ENCODE measurements around the gene HIC1.

GRCh38 chr17:2022647-2023240 is 32.2 kb upstream of the HIC1 start:
- TF ChIP-seq EP300 (IDR thresholded peaks at IDR 0.05; ENCODE audit: borderline replicate concordance in 1 of 2, low read depth in 1 of 2, low read length in 1 of 2) (no peak), FOXJ3 (CRISPR knock-in tag; IDR thresholded peaks at IDR 0.05) (no peak), CTCF (IDR thresholded peaks at IDR 0.05) (no peak), TAF1 (IDR thresholded peaks at IDR 0.05; ENCODE audit: borderline replicate concordance, low read depth, low read length) (no peak), POLR2AphosphoS5 (IDR thresholded peaks at IDR 0.05; ENCODE audit: low read depth, low read length) (no peak), YY1 (IDR thresholded peaks at IDR 0.05; ENCODE audit: low read depth) (no peak), SIN3A (IDR thresholded peaks at IDR 0.05; ENCODE audit: borderline replicate concordance, low read depth, low read length) (no peak), RAD21 (IDR thresholded peaks at IDR 0.05; ENCODE audit: low read length) (no peak)

Data from SK-N-SH (cell line).